Stimulated activated CD8-positive, alpha-beta memory T cell treated with anti-CD3 and anti-CD28 coated beads, Interleukin-4, amount 100 ng/mL, for 1 hour (primary cell): ENCODE data around the gene AMN1.
"Not testable (repeated sequence)": the region's sequence is repeated elsewhere in the genome, so short reads cannot be mapped to it uniquely, and the experiment has no call there.

Experiments
- DNase-seq, 2 donors: peaks; one replicate each; pipeline ENCODE4 v3.0.0-alpha.2; 2020; ENCODE audit warnings: low read depth in 2 of 2, low spot score in 1 of 2

The AMN1 gene

GRCh38 chr12:31728917-31729640 is at the start of gene AMN1:
AMN1 (minus strand) TSS chr12:31729021; CDS start chr12:31729008, 13 bp downstream.
- peak; percentile 95 to 97 for DNase-seq

- DNase-seq: no peak
These were observed 45.0 kb upstream of the AMN1 start for GRCh38 chr12:31773867-31774266.

- no peak for DNase-seq
These were observed 44.5 kb upstream of the AMN1 start for GRCh38 chr12:31773223-31773750.

- DNase-seq: no peak
These were observed 43.9 kb upstream of the AMN1 start for GRCh38 chr12:31772685-31773222.

- no peak for DNase-seq
These were observed 43.4 kb upstream of the AMN1 start for GRCh38 chr12:31772186-31772585.

- DNase-seq: no peak
These were observed 39.2 kb upstream of the AMN1 start for GRCh38 chr12:31768046-31768445.

GRCh38 chr12:31765931-31766330 is 37.1 kb upstream of the AMN1 start:
- no peak for DNase-seq

GRCh38 chr12:31759632-31760459 is 31.0 kb upstream of the AMN1 start:
- DNase-seq: no peak

- not testable (repeated sequence) for DNase-seq
These were observed 29.5 kb upstream of the AMN1 start for GRCh38 chr12:31758297-31758696.

- DNase-seq: no peak
These were observed 28.2 kb upstream of the AMN1 start for GRCh38 chr12:31756977-31757420.

GRCh38 chr12:31752450-31752849 is 23.6 kb upstream of the AMN1 start:
- no peak for DNase-seq

- DNase-seq: no peak
These were observed 22.3 kb upstream of the AMN1 start for GRCh38 chr12:31751085-31751484.

- DNase-seq: no peak
These were observed 21.9 kb upstream of the AMN1 start for GRCh38 chr12:31750747-31751039.

- peak in 1 of 2 donors; percentile 20 for DNase-seq
These were observed 20.3 kb upstream of the AMN1 start for GRCh38 chr12:31749024-31749704.

- DNase-seq: no peak
These were observed 16.4 kb upstream of the AMN1 start for GRCh38 chr12:31745242-31745641.

- not testable (repeated sequence) for DNase-seq
These were observed 15.5 kb upstream of the AMN1 start for GRCh38 chr12:31744363-31744762.

GRCh38 chr12:31742891-31743290 is 14.1 kb upstream of the AMN1 start:
- no peak for DNase-seq

GRCh38 chr12:31740628-31741027 is 11.8 kb upstream of the AMN1 start:
- DNase-seq: no peak

- no peak for DNase-seq
These were observed 8.9 kb upstream of the AMN1 start for GRCh38 chr12:31737763-31738162.

GRCh38 chr12:31737345-31737744 is 8.5 kb upstream of the AMN1 start:
- no peak for DNase-seq

GRCh38 chr12:31736472-31736871 is 7.7 kb upstream of the AMN1 start:
- DNase-seq: peak in 1 of 2 donors; percentile 42
